ENCODE measurements around the gene ERC1.
"Not testable (repeated sequence)": the region's sequence is repeated elsewhere in the genome, so short reads cannot be mapped to it uniquely, and the experiment has no call there.

Gene ERC1

GRCh38 chr12:1226951-1227350 lies 235.9 kb downstream of the ERC1 start:
- DNase-seq (ENCODE audit: low read depth), result no peak

GRCh38 chr12:1234073-1234472 lies 243.1 kb downstream of the ERC1 start:
- DNase-seq (ENCODE audit: low read depth), result no peak

- no peak for DNase-seq (ENCODE audit: low read depth)
Observed at GRCh38 chr12:1246637-1247036, 255.6 kb downstream of the ERC1 start.

GRCh38 chr12:1250641-1251040 lies 259.6 kb downstream of the ERC1 start:
- no peak for DNase-seq (ENCODE audit: low read depth)

GRCh38 chr12:1252758-1253157 lies 261.7 kb downstream of the ERC1 start:
- DNase-seq (ENCODE audit: low read depth), result no peak

- not testable (repeated sequence) for DNase-seq (ENCODE audit: low read depth)
Observed at GRCh38 chr12:1255125-1255524, 264.1 kb downstream of the ERC1 start.

- not testable (repeated sequence) for DNase-seq (ENCODE audit: low read depth)
Observed at GRCh38 chr12:1255854-1256253, 264.8 kb downstream of the ERC1 start.

- no peak for DNase-seq (ENCODE audit: low read depth)
Observed at GRCh38 chr12:1256285-1256684, 265.3 kb downstream of the ERC1 start.

- no peak for DNase-seq (ENCODE audit: low read depth)
Observed at GRCh38 chr12:1256991-1257390, 266.0 kb downstream of the ERC1 start.

- DNase-seq (ENCODE audit: low read depth), result no peak
Observed at GRCh38 chr12:1262011-1262410, 271.0 kb downstream of the ERC1 start.

- no peak for DNase-seq (ENCODE audit: low read depth)
Observed at GRCh38 chr12:1267243-1267642, 276.2 kb downstream of the ERC1 start.

- no peak for DNase-seq (ENCODE audit: low read depth)
Observed at GRCh38 chr12:1272142-1272541, 281.1 kb downstream of the ERC1 start.

GRCh38 chr12:1273051-1273450 lies 282.0 kb downstream of the ERC1 start:
- DNase-seq (ENCODE audit: low read depth), result no peak

GRCh38 chr12:1277905-1278304 lies 286.9 kb downstream of the ERC1 start:
- DNase-seq (ENCODE audit: low read depth), result no peak

GRCh38 chr12:1279050-1279449 lies 288.0 kb downstream of the ERC1 start:
- no peak for DNase-seq (ENCODE audit: low read depth)

GRCh38 chr12:1280059-1280458 lies 289.0 kb downstream of the ERC1 start:
- DNase-seq (ENCODE audit: low read depth), result no peak

GRCh38 chr12:1281683-1282366 lies 290.8 kb downstream of the ERC1 start:
- no peak for DNase-seq (ENCODE audit: low read depth)

GRCh38 chr12:1282670-1283315 lies 291.8 kb downstream of the ERC1 start:
- DNase-seq (ENCODE audit: low read depth), result no peak

- no peak for DNase-seq (ENCODE audit: low read depth)
Observed at GRCh38 chr12:1283316-1283715, 292.3 kb downstream of the ERC1 start.

- no peak for DNase-seq (ENCODE audit: low read depth)
Observed at GRCh38 chr12:1284611-1285010, 293.6 kb downstream of the ERC1 start.

- no peak for DNase-seq (ENCODE audit: low read depth)
Observed at GRCh38 chr12:1287446-1287975, 296.5 kb downstream of the ERC1 start.

GRCh38 chr12:1288333-1288732 lies 297.3 kb downstream of the ERC1 start:
- no peak for DNase-seq (ENCODE audit: low read depth)

- DNase-seq (ENCODE audit: low read depth), result no peak
Observed at GRCh38 chr12:1289371-1290155, 298.5 kb downstream of the ERC1 start.

Data from stimulated activated CD8-positive, alpha-beta memory T cell treated with anti-CD3 and anti-CD28 coated beads, Interleukin-12 subunit alpha, Interleukin-12 subunit beta, amount 100 ng/mL, for 4 hours (primary cell).